SK-N-SH (cell line): ENCODE results near the gene GUCY2D. TPM values are rescaled to one million over a fixed set of nuclear protein-coding genes. Genes with fewer than 3 reads are reported as not detected.

Source experiments
- CTCF ChIA-PET: fragments of 300-600, 350-600 bp; formaldehyde crosslinking; extraction: SDS; loops from one replicate; lab custom pipeline; 2021; lab: Yijun Ruan, JAX
- POLR2A ChIA-PET: fragments of 350-600 bp; sonication (Branson Sonifier 250); formaldehyde crosslinking; extraction: SDS; loops from one replicate; lab custom pipeline; 2020; ENCODE audit warnings: antibody characterized with exemption, inconsistent platforms; lab: Yijun Ruan, JAX
- DNase-seq: peaks from one replicate; pipeline ENCODE4 v3.0.0; 2012
- H2AFZ ChIP-seq: fragments of 200-600 bp; sonication (generic); 2 replicates; pipeline ENCODE4 v1.8.1; 2016; ENCODE audit warnings: antibody characterized with exemption, mild to moderate bottlenecking, low read depth
- H3F3A ChIP-seq: fragments of 200-600 bp; sonication (generic); replicated peaks from 2 replicates; pipeline ENCODE3; 2016; ENCODE audit warnings: antibody characterized with exemption, mild to moderate bottlenecking; ENCODE audit not compliant: insufficient read depth
- H3K27ac ChIP-seq, 2 experiments: fragments of 200-500 bp in 1 of 2; fragments of 200-600 bp in 1 of 2; sonication (Bioruptor generic) in 1 of 2; sonication (generic), shearing (Covaris generic) in 1 of 2; 2 replicates each; pipeline versions ENCODE4 v1.5.1 to v1.6.1; 2014 to 2016; ENCODE audit warnings: low read depth in 2 of 2, inconsistent platforms in 1 of 2, low read length in 1 of 2, mild to moderate bottlenecking in 1 of 2, mixed read lengths in 1 of 2
- H3K27me3 ChIP-seq: fragments of 200-600 bp; sonication (generic), shearing (Covaris generic); 2 replicates; pipeline ENCODE4 v1.6.1; 2016; ENCODE audit warnings: mixed run types; ENCODE audit not compliant: insufficient read depth
- H3K36me3 ChIP-seq, 2 experiments: fragments of 200-500 bp in 1 of 2; fragments of 200-600 bp in 1 of 2; sonication (Bioruptor generic) in 1 of 2; sonication (generic) in 1 of 2; replicated peaks in 1 of 2; 2 replicates each; pipeline versions ENCODE3 to v1.5.1; 2014 to 2016; ENCODE audit warnings: low read length in 1 of 2, mild to moderate bottlenecking in 1 of 2; ENCODE audit not compliant: insufficient read depth in 2 of 2, control insufficient read depth in 1 of 2
- H3K4me1 ChIP-seq, 2 experiments: fragments of 200-500 bp in 1 of 2; fragments of 200-600 bp in 1 of 2; sonication (Bioruptor generic) in 1 of 2; sonication (generic), shearing (Covaris generic) in 1 of 2; 2 replicates each; pipeline versions ENCODE4 v1.5.1 to v1.6.1; 2014 to 2016; ENCODE audit warnings: low read depth in 1 of 2, low read length in 1 of 2, mixed run types in 1 of 2; ENCODE audit not compliant: insufficient read depth in 2 of 2, control insufficient read depth in 1 of 2
- H3K4me2 ChIP-seq: fragments of 200-600 bp; sonication (generic), shearing (Covaris generic); 2 replicates; pipeline ENCODE4 v1.6.1; 2017; ENCODE audit warnings: mixed run types
- H3K4me3 ChIP-seq, 2 experiments: fragments of 200-500 bp in 1 of 2; fragments of 200-600 bp in 1 of 2; sonication (Bioruptor generic) in 1 of 2; sonication (generic), shearing (Covaris generic) in 1 of 2; 2 replicates each; pipeline versions ENCODE4 v1.5.1 to v1.8.1; 2014 to 2016; ENCODE audit warnings: low read depth in 2 of 2, inconsistent platforms in 1 of 2, low read length in 1 of 2, mild to moderate bottlenecking in 1 of 2, mixed read lengths in 1 of 2, moderate library complexity in 1 of 2
- H3K79me2 ChIP-seq: fragments of 200-600 bp; sonication (generic); 2 replicates; pipeline ENCODE4 v1.8.1; 2017; ENCODE audit warnings: mild to moderate bottlenecking; ENCODE audit not compliant: insufficient read depth
- H3K9ac ChIP-seq: fragments of 200-600 bp; sonication (generic); 2 replicates; pipeline ENCODE4 v1.6.1; 2017; ENCODE audit warnings: mixed run types
- H3K9me2 ChIP-seq: fragments of 200-600 bp; sonication (generic); 2 replicates; pipeline ENCODE4 v1.6.1; 2017; ENCODE audit warnings: mixed run types
- H3K9me3 ChIP-seq: fragments of 200-600 bp; sonication (generic); 2 replicates; pipeline ENCODE4 v1.6.1; 2017; ENCODE audit warnings: mixed run types, mild to moderate bottlenecking, moderate library complexity
- H4K20me1 ChIP-seq: fragments of 200-600 bp; sonication (generic); 2 replicates; pipeline ENCODE4 v1.6.1; 2017; ENCODE audit warnings: mild to moderate bottlenecking, mixed run types; ENCODE audit not compliant: insufficient read depth
- CHD2 ChIP-seq: fragments of 150-350 bp; IDR thresholded peaks from 2 replicates; pipeline ENCODE4 v1.6.1; 2018; ENCODE audit warnings: low read length; ENCODE audit not compliant: partially characterized antibody
- FOSL2 ChIP-seq: IDR thresholded peaks from 2 replicates; pipeline ENCODE4 v1.4.0; 2012; ENCODE audit warnings: low read depth, mild to moderate bottlenecking, moderate library complexity, borderline replicate concordance
- FOXM1 ChIP-seq: IDR thresholded peaks from 2 replicates; pipeline ENCODE4 v1.4.0; 2012; ENCODE audit warnings: low read depth, mild to moderate bottlenecking
- MEF2A ChIP-seq: IDR thresholded peaks from 2 replicates; pipeline ENCODE4 v1.4.0; 2012; ENCODE audit warnings: low read depth, borderline replicate concordance
- PBX3 ChIP-seq: IDR thresholded peaks from 2 replicates; pipeline ENCODE4; 2012
- REST ChIP-seq: IDR thresholded peaks from 2 replicates; pipeline ENCODE4 v1.6.1; 2012; ENCODE audit warnings: mild to moderate bottlenecking, low read depth, low read length, moderate library complexity
- RFX5 ChIP-seq: IDR thresholded peaks from 2 replicates; pipeline ENCODE4 v1.6.1; 2012; ENCODE audit warnings: mild to moderate bottlenecking, improper control_type of control experiment, low read length
- SIN3A ChIP-seq: IDR thresholded peaks from 2 replicates; pipeline ENCODE4 v1.6.1; 2012; ENCODE audit warnings: low read depth, mild to moderate bottlenecking, low read length, moderate library complexity, borderline replicate concordance
- TAF1 ChIP-seq: IDR thresholded peaks from 2 replicates; pipeline ENCODE4 v1.6.1; 2012; ENCODE audit warnings: low read depth, mild to moderate bottlenecking, low read length, moderate library complexity, borderline replicate concordance
- TEAD4 ChIP-seq: IDR thresholded peaks from 2 replicates; pipeline ENCODE4 v1.4.0; 2012; ENCODE audit warnings: mild to moderate bottlenecking, borderline replicate concordance; ENCODE audit not compliant: insufficient read depth
- WGBS: methylation state at CpG from one replicate; pipeline ENCODE4 v1.1.6; 2017; ENCODE audit warnings: low lambda C conversion rate; 5-methylcytosine and 5-hydroxymethylcytosine counted together
- polyA plus RNA-seq, 3 experiments: library from polyadenylated mRNA; depleted of rRNA; stranded (reverse); fragments of >200 nt; gene quantifications; 2 replicates each; pipeline ENCODE4 v1.2.3, GENCODE V29; 2012

GUCY2D gene
- polyA plus RNA-seq, 1 of the 3 experiments (the other 2 are of a cell fraction): not detected

- Histone ChIP-seq H3K4me2 (no peak overlapping the region), H3K36me3 (no peaks in the 10 kb centered on the region), H3K4me1 (no peaks in the 10 kb centered on the region), H3K27me3 (peaks cover 10% of the 10 kb centered on the region), H3K4me3 (no peak overlapping the region), H3K9me2 (no peaks in the 10 kb centered on the region), H3K79me2 (no peaks in the 10 kb centered on the region), H3K9ac (no peak overlapping the region), H2AFZ (no peak overlapping the region), H4K20me1 (no peaks in the 10 kb centered on the region), H3F3A (no peaks in the 10 kb centered on the region), H3K9me3 (no peaks in the 10 kb centered on the region), H3K27ac (no peak overlapping the region)
- ChIA-PET POLR2A (no interaction called here), CTCF (interaction anchor here (3.1 to 9.7 kb wide), 2 partner anchors 9 to 31 kb away, joined by 26 to 143 read pairs; no protein-coding TSS in a partner anchor)
- 82% methylated on average over 4 of the region's 12 CpGs for WGBS
- no peak for DNase-seq
- TF ChIP-seq CHD2 (no peak), FOSL2 (no peak), MEF2A (no peak)
Measured at GRCh38 chr17:8048236-8048635, 45.8 kb downstream of the GUCY2D start.

- H3K9ac ChIP-seq: no peak overlapping the region
- POLR2A ChIA-PET: no interaction called here
- CTCF ChIA-PET: interaction anchor here (1.0 to 9.7 kb wide), 3 partner anchors 9 to 12 kb away, joined by 3 to 143 read pairs (median 5); no protein-coding TSS in a partner anchor
Measured at GRCh38 chr17:8048736-8049135, 46.3 kb downstream of the GUCY2D start.

More at GRCh38 chr17:8048736-8049135, 46.3 kb downstream of the GUCY2D start:
- Histone ChIP-seq H3K4me1 (no peaks in the 10 kb centered on the region), H3K27me3 (peaks cover 10% of the 10 kb centered on the region), H3K4me3 (no peak overlapping the region), H3K9me3 (no peaks in the 10 kb centered on the region), H3K9me2 (no peaks in the 10 kb centered on the region), H3K27ac (no peak overlapping the region), H3K36me3 (no peaks in the 10 kb centered on the region), H2AFZ (no peak overlapping the region), H4K20me1 (no peaks in the 10 kb centered on the region), H3K79me2 (no peaks in the 10 kb centered on the region), H3K4me2 (no peak overlapping the region), H3F3A (no peaks in the 10 kb centered on the region)
- WGBS: 76% methylated on average over 8 of the region's 8 CpGs
- DNase-seq: no peak
- TF ChIP-seq TEAD4 (no peak), TAF1 (no peak), REST (no peak), FOXM1 (no peak), SIN3A (no peak), PBX3 (no peak), RFX5 (no peak)
